HG03460 (cell line): ENCODE data around the gene PITHD1.
"Not testable (repeated sequence)": the region's sequence is repeated elsewhere in the genome, so short reads cannot be mapped to it uniquely, and the experiment has no call there.

ENCODE experiments used
- ATAC-seq: cut with Tn5 transposase; IDR thresholded peaks from one replicate; pipeline ENCODE4 v1.9.1; 2021; ENCODE audit not compliant: unreplicated experiment

The PITHD1 gene

GRCh38 chr1:23823767-23824166 is 45.5 kb downstream of the PITHD1 start:
- ATAC-seq, result no peak

GRCh38 chr1:23824711-23825075 is 46.5 kb downstream of the PITHD1 start:
- ATAC-seq, result peak; percentile 6

- ATAC-seq, result peak; percentile 71
Observed at GRCh38 chr1:23825076-23825761, 47.0 kb downstream of the PITHD1 start, which contains the start of gene HMGCL. Gene HMGCL, minus strand, starts transcription at chr1:23825429. Its CDS starts 14 bp downstream, at chr1:23825415.

- peak; percentile 49 for ATAC-seq
Observed at GRCh38 chr1:23825762-23826522, 47.7 kb downstream of the PITHD1 start.

GRCh38 chr1:23826590-23826989 is 48.4 kb downstream of the PITHD1 start:
- ATAC-seq, result not testable (repeated sequence)

- no peak for ATAC-seq
Observed at GRCh38 chr1:23827717-23828116, 49.5 kb downstream of the PITHD1 start.

GRCh38 chr1:23834156-23834555 is 55.9 kb downstream of the PITHD1 start:
- ATAC-seq, result not testable (repeated sequence)

- no peak for ATAC-seq
Observed at GRCh38 chr1:23836037-23836436, 57.8 kb downstream of the PITHD1 start.
